ENCODE measurements around the gene GABBR2. TPM values are rescaled to one million over a fixed set of nuclear protein-coding genes. Genes with fewer than 3 reads are reported as not detected.

The GABBR2 gene
- total and polyA plus RNA-seq, 2 donors (not counting 1 experiment from before 2014, with no cell fraction given): 0.03 TPM; not detected in 1

DNA sequence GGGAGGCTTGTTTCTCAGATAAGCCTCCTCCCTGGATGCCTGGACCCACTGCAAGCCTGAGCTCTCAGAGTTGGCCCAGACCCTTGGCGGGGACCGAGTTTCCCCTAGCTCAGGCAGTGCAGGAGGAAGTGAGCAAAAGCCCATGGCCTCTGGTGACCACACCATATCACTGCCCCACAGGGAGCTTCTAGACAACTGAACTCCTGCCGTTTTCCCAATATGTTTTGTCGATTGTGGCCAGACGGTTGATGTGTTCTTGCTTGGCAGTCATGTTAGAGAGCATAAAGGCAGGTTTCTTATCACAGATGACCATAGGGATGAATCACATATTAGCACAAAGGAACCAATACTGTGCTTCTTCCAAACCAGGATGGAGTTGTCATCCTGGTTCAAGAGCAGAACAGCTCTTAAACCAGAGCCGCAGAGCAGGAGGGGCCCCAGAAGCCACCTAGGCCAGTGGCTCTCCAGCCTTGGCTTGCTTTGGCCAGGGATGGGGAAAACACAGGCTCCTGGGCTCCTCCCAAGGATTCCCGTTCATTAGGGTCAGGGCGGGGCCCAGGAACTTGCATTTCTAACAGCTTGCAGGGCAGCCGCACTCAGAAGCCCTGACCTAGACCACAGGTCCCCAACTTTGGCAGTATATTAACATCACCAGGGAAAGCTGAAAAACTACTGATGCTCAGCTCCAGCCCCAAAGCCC is 340.2 kb downstream of the GABBR2 start:
- Mint-ChIP-seq H3K27ac (no peak overlapping the region), H3K27me3 (peaks cover 7% of the 10 kb centered on the region), H3K9me3 (ENCODE audit: insufficient read depth) (no peaks in the 10 kb centered on the region), H3K4me3 (no peak overlapping the region), H3K4me1 (no peaks in the 10 kb centered on the region)
- Histone ChIP-seq H3K79me2 (ENCODE audit: control insufficient read depth, insufficient read depth, low read length) (no peaks in the 10 kb centered on the region), H4K20me1 (ENCODE audit: control insufficient read depth, insufficient read depth, low read length, poor library complexity, severe bottlenecking) (no peaks in the 10 kb centered on the region), H2AFZ (ENCODE audit: insufficient read depth, low read depth, low read length, poor library complexity, severe bottlenecking) (no peak overlapping the region), H3K4me2 (replicated peaks; ENCODE audit: low read depth, low read length, poor library complexity, severe bottlenecking) (no peak overlapping the region), H3K4me3 (ENCODE audit: control extremely low read depth in 1 of 5, extremely low read depth in 1 of 5, insufficient read depth in 1 of 5, low read depth in 2 of 5, low read length in 4 of 5) (no peak overlapping the region), H3K36me3 (replicated peaks in 1 of 2; ENCODE audit: control extremely low read depth in 1 of 2, control insufficient read depth in 1 of 2, extremely low read depth in 1 of 2, insufficient read depth in 2 of 2, low read length in 1 of 2) (no peaks in the 10 kb centered on the region), H3K9ac (ENCODE audit: low read length) (no peak overlapping the region), H3K9me3 (ENCODE audit: control extremely low read depth in 1 of 3, control insufficient read depth in 2 of 3, insufficient read depth in 1 of 3, low read length in 2 of 3) (peaks cover 4 to 19% (median 10%) of the 10 kb centered on the region in 3 donors), H3K4me1 (ENCODE audit: control insufficient read depth in 2 of 2, insufficient read depth in 2 of 2, low read length in 2 of 2) (no peaks in the 10 kb centered on the region), H3K27ac (ENCODE audit: low read length in 2 of 2) (no peak overlapping the region), H3K27me3 (replicated peaks in 1 of 4; ENCODE audit: control extremely low read depth in 1 of 4, control insufficient read depth in 3 of 4, insufficient read depth in 4 of 4, low read length in 3 of 4) (peaks cover 0 to 7% (median 0%) of the 10 kb centered on the region in 4 experiments)
- POLR2A ChIA-PET: no interaction called here
- CTCF ChIA-PET: no interaction called here
- no peak for TF ChIP-seq CTCF (IDR thresholded peaks at IDR 0.05)
- TF ChIP-seq EZH2 (IDR thresholded peaks at IDR 0.05; ENCODE audit: borderline replicate concordance, insufficient read depth, low read depth, low read length, poor library complexity, severe bottlenecking): no peak
- intact Hi-C loops (cut with micrococcal nuclease): no loop called here
- 100% methylated on average over 5 of the region's 9 CpGs for WGBS (ENCODE audit: insufficient coverage)
- ATAC-seq (ENCODE audit: low read depth) (no peak), DNase-seq (no peak)

GRCh38 chr9:98367923-98368322 is 340.8 kb downstream of the GABBR2 start:
- ChIA-PET POLR2A (no interaction called here), CTCF (no interaction called here)
- peaks cover 4 to 19% (median 10%) of the 10 kb centered on the region in 3 donors for H3K9me3 ChIP-seq (ENCODE audit: control extremely low read depth in 1 of 3, control insufficient read depth in 2 of 3, insufficient read depth in 1 of 3, low read length in 2 of 3)
- TF ChIP-seq CTCF (IDR thresholded peaks at IDR 0.05) (no peak), EZH2 (IDR thresholded peaks at IDR 0.05; ENCODE audit: borderline replicate concordance, insufficient read depth, low read depth, low read length, poor library complexity, severe bottlenecking) (no peak)
- no peak for DNase-seq
- H3K36me3 ChIP-seq (replicated peaks in 1 of 2; ENCODE audit: control extremely low read depth in 1 of 2, control insufficient read depth in 1 of 2, extremely low read depth in 1 of 2, insufficient read depth in 2 of 2, low read length in 1 of 2): no peaks in the 10 kb centered on the region
- H3K27ac ChIP-seq (ENCODE audit: low read length in 2 of 2): no peak overlapping the region
- no peaks in the 10 kb centered on the region for H3K79me2 ChIP-seq (ENCODE audit: control insufficient read depth, insufficient read depth, low read length)
- H3K4me1 ChIP-seq (ENCODE audit: control insufficient read depth in 2 of 2, insufficient read depth in 2 of 2, low read length in 2 of 2): no peaks in the 10 kb centered on the region
- Mint-ChIP-seq H3K4me3 (no peak overlapping the region), H3K4me1 (no peaks in the 10 kb centered on the region), H3K9me3 (ENCODE audit: insufficient read depth) (no peaks in the 10 kb centered on the region), H3K27me3 (peaks cover 7% of the 10 kb centered on the region), H3K27ac (no peak overlapping the region)
- H4K20me1 ChIP-seq (ENCODE audit: control insufficient read depth, insufficient read depth, low read length, poor library complexity, severe bottlenecking): no peaks in the 10 kb centered on the region
- no peak overlapping the region for H3K4me3 ChIP-seq (ENCODE audit: control extremely low read depth in 1 of 5, extremely low read depth in 1 of 5, insufficient read depth in 1 of 5, low read depth in 2 of 5, low read length in 4 of 5)
- H3K27me3 ChIP-seq (replicated peaks in 1 of 4; ENCODE audit: control extremely low read depth in 1 of 4, control insufficient read depth in 3 of 4, insufficient read depth in 4 of 4, low read length in 3 of 4): peaks cover 0 to 7% (median 0%) of the 10 kb centered on the region in 4 experiments
- intact Hi-C loops (cut with micrococcal nuclease): no loop called here
- 86% methylated on average over 4 of the region's 5 CpGs for WGBS (ENCODE audit: insufficient coverage)
- no peak overlapping the region for H3K9ac ChIP-seq (ENCODE audit: low read length)
- H2AFZ ChIP-seq (ENCODE audit: insufficient read depth, low read depth, low read length, poor library complexity, severe bottlenecking): no peak overlapping the region
- no peak for ATAC-seq (ENCODE audit: low read depth)
- H3K4me2 ChIP-seq (replicated peaks; ENCODE audit: low read depth, low read length, poor library complexity, severe bottlenecking): no peak overlapping the region

Measured in B cell (primary cell).